AG08395 (cell line): ENCODE results near the gene OCIAD2.
"Not testable (repeated sequence)": the region's sequence is repeated elsewhere in the genome, so short reads cannot be mapped to it uniquely, and the experiment has no call there.

Experiments used
- DNase-seq: peaks from one replicate; pipeline ENCODE4 v3.0.0; 2012; ENCODE audit warnings: mixed read lengths, low spot score

The OCIAD2 gene

DNA sequence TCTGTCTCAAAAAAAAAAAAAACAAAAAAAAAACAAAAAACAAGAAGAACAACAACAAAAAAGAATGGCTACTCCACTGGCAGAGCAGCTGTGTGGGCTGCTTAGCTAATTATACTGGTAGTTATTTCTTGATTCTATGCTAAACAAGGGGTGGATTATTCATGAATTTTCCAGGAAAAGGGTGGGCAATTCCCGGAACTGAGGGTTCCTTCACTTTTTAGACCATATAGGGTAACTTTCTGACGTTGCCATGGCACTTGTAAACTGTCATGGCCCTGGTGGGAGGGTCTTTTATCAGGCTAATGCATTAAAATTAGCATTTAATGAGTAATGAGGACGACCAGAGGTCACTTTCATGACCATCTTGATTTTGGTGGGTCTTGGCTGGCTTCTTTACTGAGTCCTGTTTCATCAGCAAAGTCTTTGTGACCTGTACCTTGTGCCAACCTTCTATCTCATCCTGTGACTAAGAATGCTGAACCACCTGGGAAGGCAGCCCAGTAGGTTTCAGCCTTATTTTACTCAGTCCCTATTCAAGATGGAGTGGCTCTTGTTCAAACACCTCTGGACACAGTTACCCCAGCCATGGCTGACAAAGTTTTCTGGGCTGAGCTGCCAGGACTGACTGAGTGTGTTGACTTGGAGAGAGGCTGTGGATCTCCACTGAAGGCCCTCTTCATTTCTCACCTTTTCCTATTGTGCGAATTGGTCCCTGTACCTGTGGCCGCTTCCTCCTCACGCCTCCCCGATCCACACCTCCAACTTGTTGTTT lies 1.3 kb upstream of the OCIAD2 start:
- DNase-seq = no peak

- DNase-seq = peak; percentile 22
Observed at GRCh38 chr4:48905363-48906015, 1.1 kb downstream of the OCIAD2 start.

DNA sequence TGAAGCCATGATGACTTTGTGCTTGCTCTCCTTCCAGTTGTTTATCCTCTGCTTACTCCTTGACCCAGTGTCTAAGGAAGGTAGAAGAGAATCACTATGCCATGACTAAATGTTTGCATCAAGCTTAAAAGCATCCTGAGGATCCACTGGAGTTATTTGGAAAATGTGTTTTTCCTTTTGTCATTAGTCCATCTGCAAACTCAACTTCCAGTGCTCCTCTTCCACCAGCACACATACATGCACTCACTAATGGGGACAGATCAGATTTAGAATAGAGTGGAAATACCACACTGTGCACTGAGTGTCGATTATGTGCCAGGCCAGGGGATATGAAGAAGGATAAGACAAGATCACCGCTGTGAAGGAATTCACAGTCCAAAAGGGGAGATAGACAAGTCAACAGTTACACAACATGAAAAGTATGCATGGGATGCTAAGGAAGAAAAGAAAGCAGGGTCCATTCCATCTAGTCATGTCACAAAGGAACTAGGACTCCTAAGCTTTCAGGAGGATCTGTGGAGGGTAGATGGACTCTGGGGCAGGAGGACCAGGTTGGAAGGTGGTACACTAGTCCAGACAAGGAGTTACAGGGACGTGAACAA lies 1.9 kb downstream of the OCIAD2 start:
- DNase-seq = peak; percentile 7

- no peak for DNase-seq
Observed at GRCh38 chr4:48904101-48904500, 2.5 kb downstream of the OCIAD2 start.

GRCh38 chr4:48902266-48902665 lies 4.3 kb downstream of the OCIAD2 start:
- DNase-seq = peak; percentile 15

DNA sequence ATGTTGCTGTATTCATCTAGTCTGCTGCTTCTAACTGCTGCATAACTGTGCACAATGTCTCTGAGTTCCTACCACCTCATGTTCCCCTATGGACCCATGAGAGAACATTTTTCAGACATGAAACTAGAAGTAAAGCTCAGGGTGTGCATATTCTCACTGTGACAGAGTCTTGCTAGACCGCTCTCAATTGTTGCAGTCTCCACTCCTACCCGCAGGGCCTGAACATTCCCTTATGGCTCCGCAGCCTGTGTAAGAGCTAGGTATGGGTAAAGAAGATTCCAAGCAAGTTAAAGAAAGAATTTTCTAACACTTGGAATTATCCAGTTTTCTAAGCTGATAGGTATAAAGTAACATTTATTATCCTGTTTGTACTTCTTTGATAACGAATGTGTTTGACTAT lies 5.4 kb downstream of the OCIAD2 start:
- no peak for DNase-seq

DNA sequence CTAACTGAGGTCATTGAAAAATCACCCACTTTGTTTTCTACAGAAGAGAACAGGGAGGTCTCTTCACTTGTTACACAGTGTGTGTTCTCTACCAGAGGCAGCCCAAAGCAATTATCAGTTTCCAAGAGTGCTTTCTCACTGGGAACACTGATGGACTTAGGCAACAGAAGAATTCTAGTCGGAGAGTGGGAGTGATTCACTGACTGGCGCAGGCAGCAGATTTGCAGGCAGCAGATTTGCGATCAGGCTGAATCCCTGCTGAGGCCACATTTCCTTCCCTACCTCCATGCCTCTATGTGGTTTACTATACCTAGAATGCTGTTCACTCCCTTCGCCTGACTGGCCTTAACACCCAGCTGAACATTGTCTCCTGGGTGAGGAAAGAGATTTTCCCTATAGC lies 6.6 kb downstream of the OCIAD2 start:
- DNase-seq = no peak

DNA sequence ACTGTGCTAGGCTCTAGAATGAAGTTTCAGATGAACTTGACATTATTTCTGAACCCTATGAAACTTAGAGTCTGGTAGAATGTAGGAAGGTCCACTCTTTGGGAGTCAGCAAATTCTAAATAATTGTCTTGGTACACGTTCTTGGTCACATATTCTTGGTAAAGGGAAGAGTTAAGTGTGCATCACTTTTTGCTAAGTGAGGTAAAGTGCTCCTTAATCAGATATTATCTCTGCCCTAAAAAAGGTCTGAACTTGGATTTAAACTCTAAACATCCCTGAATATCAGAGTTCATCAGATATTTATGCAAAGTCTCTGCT lies 7.2 kb downstream of the OCIAD2 start:
- no peak for DNase-seq

- no peak for DNase-seq
Observed at GRCh38 chr4:48898733-48899431, 7.7 kb downstream of the OCIAD2 start.

DNA sequence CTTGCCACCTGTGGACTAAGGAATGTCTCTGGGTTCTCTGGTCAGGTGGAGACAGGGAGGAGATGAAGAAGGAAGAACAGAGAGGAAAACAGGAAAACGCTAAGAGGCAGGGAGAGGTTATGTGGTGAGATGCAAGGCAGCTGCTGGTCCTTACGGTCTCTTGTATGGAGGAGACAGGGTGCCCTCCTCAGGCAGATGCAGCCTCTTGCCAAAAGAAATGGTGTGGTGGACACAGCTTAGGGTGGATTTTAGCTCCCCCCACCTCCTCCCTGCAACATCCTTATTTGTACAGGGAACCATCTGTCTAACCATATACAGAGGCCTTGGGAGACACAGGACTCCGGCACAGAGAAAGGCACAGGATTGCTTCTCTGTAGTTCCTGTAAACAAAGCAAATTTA lies 9.7 kb downstream of the OCIAD2 start:
- DNase-seq = no peak

DNA sequence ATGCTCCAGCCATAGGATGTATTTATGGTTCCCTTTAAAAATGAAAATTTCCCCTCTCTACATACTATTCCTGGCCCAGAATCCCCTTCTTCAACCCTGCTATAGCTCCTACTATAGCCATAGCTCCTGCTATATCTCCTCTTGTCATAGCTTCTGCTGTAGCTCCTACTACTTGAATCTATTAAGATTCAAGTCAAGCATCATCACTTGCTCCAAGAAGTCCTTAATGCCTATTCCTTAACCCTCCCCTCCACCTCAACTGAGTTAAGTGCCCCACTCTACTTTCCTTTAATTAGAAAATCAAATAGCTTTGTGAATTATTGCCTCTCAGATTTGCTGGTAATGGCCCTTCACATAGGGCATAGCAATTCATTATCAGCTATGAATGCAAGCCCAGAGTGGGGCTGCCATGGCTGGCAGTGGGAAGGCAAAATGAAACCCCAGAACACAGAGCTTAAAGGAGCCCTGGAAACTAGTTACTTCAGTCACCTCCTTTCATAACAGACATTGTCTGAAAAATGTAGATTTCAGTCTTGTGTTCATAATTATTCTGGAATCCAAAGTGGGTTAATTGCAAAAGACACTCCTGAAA lies 15.4 kb downstream of the OCIAD2 start:
- DNase-seq = no peak

DNA sequence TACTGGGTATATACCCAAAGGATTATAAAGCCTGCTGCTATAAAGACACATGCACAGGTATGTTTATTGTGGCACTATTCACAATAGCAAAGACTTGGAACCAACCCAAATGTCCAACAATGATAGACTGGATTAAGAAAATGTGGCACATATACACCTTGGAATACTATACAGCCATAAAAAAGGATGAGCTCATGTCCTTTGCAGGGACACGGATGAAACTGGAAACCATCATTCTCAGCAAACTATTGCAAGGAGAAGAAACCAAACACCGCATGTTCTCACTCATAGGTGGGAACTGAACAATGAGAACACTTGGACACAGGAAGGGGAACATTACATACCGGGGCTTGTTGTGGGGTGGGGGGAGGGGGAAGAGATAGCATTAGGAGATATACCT lies 16.8 kb downstream of the OCIAD2 start:
- DNase-seq = not testable (repeated sequence)

DNA sequence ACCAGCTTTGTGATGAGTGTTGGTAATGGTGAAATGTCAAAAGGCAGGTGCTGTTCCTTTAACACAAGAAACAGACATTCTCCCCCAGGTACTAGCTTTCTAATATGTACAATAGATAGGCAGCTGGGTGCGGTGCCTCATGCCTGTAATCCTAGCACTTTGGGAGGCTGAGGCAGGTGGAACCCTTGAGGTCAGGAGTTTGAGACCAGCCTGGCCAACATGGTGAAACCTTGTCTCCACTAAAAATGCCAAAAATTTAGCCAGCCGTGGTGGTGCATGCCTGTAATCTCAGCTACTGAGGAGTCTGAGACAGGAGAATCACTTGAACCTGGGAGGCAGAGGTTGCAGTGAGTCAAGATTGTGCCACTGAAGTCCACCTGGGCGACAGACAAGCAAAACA lies 24.9 kb downstream of the OCIAD2 start:
- not testable (repeated sequence) for DNase-seq

DNA sequence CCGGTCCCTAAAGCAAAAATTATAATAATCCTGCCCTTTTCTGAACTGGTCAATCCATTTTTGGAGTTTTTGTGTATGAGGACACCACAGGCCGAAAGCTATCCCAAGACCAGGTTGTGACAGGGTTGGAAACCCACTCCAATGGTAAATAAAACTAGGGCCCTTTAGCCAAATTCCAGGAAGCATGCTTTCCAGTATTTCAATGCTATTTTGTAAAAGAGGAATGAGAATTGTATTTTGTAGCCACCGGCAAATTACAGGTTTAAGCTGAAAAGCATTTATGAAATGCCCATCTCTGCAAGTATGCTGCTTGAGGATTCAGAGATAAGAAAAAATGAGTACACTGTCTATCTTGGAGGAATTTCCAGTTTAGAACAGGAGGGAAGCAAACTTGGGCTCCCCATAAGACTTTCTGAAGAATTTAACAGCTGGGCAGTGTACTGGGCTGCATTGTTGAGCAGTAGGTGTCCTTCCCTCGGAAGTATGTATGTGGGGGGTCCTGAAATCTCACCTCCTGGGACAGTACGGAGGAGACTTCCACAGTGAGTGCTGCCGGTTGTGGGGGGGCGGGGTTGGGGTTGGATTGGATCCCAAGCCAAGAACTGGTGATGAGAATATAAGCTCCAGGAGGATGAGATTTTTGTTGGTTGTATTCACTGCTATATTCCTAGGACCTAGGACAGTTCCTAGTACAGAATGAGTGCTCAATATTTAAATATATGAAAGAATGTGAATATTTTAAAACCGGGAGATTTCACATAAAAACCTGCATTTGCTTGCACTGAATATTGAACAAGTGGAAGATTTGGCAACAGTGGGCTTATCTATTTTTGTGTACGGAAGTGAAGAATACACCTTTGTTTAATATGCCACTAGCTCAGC lies 26.8 kb downstream of the OCIAD2 start:
- DNase-seq = no peak

DNA sequence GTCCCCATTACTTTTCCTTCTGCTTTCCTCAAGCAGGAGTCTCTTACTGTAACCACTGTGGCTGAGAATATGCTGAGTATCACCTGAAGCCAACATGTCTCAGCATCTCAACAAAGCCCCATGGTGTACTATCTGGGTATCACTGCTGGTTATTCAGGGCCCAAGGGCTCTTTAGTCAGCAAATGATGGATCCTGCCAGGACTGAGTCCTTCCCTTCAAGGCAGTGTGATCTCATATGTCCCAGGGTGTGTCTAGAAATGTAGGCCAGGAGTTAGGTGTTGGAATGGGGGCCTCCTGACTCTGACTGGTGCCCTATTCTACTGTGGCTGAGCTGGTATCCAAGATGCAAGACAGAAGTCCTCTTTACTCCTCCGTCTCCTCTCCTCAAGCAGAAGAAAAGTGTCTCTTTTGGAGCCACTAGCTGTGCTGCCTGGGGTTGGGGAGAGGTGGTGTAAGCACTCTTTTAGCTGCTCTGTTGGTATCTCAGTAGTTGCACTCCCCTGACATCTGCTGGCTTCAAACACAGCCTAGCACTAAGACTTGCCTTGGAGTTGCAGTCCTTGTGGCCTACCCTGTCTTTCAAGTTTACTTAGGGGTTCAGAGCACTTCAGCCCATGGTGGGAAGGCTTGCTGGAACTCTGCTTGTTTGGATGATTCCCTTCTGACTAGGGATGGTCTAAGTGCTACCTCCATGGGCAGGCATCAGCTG lies 28.6 kb downstream of the OCIAD2 start:
- DNase-seq = no peak

DNA sequence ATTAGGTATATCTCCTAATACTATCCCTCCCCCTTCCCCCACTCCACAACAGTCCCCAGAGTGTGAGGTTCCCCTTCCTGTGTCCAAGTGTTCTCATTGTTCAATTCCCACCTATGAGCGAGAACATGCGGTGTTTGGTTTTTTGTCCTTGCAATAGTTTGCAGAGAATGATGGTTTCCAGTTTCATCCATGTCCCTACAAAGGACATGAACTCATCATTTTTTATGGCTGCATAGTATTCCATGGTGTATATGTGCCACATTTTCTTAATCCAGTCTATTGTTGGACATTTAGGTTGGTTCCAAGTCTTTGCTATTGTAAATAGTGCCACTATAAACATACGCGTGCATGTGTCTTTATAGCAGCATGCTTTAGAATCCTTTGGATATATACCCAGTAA lies 41.9 kb downstream of the OCIAD2 start:
- DNase-seq = not testable (repeated sequence)

DNA sequence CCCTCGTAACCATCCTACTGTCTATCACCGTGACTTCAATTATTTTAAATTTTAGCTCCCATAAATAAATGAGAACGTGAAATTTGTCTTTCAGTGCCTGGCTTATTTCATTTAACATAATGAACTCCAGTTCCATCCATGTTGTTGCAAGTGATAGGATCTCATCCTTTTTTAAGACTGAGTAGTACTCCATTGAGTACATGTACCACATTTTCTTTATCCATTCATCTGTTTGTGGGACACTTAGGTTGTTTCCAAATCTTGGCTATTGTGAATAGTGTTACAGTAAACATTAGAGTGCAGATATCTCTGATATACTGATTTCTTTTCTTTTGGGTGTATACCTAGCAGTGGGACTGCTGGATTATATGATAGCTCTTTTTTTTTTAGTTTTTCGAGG lies 42.8 kb downstream of the OCIAD2 start:
- no peak for DNase-seq

DNA sequence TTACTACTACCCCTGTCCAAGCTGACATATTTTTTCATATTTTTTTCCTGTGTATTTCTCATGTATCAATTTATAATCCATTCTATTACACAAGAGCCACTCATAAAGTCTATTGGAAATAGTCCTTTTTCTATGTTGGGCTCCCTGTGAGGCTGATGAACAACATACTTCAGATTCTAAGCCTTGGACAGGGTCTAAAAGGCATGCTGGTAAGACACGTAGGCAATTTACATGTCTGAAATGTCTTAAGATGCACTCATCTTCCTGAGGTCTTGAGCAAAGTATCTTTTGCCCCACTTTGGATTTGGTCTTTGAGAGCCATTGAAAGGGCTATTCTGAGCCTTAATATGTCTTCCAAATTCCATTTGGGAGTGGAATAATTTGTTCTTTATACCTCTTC lies 43.9 kb downstream of the OCIAD2 start:
- no peak for DNase-seq

- DNase-seq = no peak
Observed at GRCh38 chr4:48862038-48862437, 44.5 kb downstream of the OCIAD2 start.

GRCh38 chr4:48858130-48858529 lies 48.4 kb downstream of the OCIAD2 start:
- DNase-seq = no peak

- DNase-seq = no peak
Observed at GRCh38 chr4:48854982-48855381, 51.6 kb downstream of the OCIAD2 start.
